Memory B cell (primary cell): ENCODE measurements around the gene SELENOH.

Experiments used
- ATAC-seq: fragments of 150-1000 bp; cut with Tn5 transposase; 2 replicates; pipeline ENCODE4 v1.10.0; 2021; ENCODE audit warnings: low read depth, mild to moderate bottlenecking, moderate library complexity
- DNase-seq, 2 donors: peaks; one replicate each; pipeline ENCODE4 v3.0.0; 2022; ENCODE audit warnings: low spot score in 2 of 2
- H3K27ac Mint-ChIP-seq: one replicate; pipeline ENCODE4 v1.8.0; 2022; ENCODE audit warnings: mild to moderate bottlenecking, moderate library complexity, mixed read lengths
- H3K27me3 Mint-ChIP-seq: one replicate; pipeline ENCODE4 v1.8.0; 2022; ENCODE audit warnings: mixed read lengths
- H3K36me3 Mint-ChIP-seq: one replicate; pipeline ENCODE4 v1.8.0; 2022; ENCODE audit warnings: mild to moderate bottlenecking, mixed read lengths
- H3K4me1 Mint-ChIP-seq: one replicate; pipeline ENCODE4 v1.8.0; 2022; ENCODE audit warnings: mixed read lengths
- H3K4me3 Mint-ChIP-seq: one replicate; pipeline ENCODE4 v1.8.0; 2022; ENCODE audit warnings: mild to moderate bottlenecking, moderate library complexity, mixed read lengths
- H3K9me3 Mint-ChIP-seq: one replicate; pipeline ENCODE4 v1.8.0; 2022; ENCODE audit warnings: mixed read lengths

Gene SELENOH

GRCh38 chr11:57762235-57762861, 21.1 kb downstream of the SELENOH start:
- Mint-ChIP-seq H3K36me3 (no peaks in the 10 kb centered on the region), H3K4me3 (peak overlapping the region; percentile 86), H3K27ac (peak overlapping the region; percentile 58), H3K9me3 (no peaks in the 10 kb centered on the region), H3K4me1 (peaks cover 14% of the 10 kb centered on the region), H3K27me3 (no peaks in the 10 kb centered on the region)
- ATAC-seq (no peak), DNase-seq (no peak)

GRCh38 chr11:57763568-57763967, 22.3 kb downstream of the SELENOH start:
- Mint-ChIP-seq H3K27me3 (no peaks in the 10 kb centered on the region), H3K4me3 (peak overlapping the region; percentile 28), H3K27ac (no peak overlapping the region), H3K36me3 (no peaks in the 10 kb centered on the region), H3K9me3 (no peaks in the 10 kb centered on the region), H3K4me1 (peaks cover 14% of the 10 kb centered on the region)
- ATAC-seq = no peak
- DNase-seq = no peak

DNA sequence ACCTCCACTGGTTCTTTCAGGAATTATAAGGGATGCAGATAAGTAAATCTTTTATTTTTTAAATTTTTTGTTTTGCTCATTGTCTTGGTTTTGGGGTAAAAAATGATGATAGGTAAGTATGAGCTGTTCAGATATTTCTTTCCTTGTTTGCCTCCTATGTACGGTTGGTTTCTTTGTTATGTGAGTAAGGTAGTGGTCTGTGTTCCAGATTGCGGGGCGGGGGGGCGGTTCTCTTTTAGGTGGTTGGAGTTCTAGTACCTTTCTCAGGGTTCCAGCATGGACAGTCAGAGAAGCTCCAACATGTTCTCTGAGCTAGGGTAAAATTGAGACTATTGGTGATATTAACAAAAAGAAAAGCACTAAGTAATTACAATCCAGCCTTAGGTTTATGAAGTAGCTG, 22.7 kb downstream of the SELENOH start:
- H3K27me3 Mint-ChIP-seq = no peaks in the 10 kb centered on the region
- ATAC-seq (no peak), DNase-seq (no peak)
- H3K4me1 Mint-ChIP-seq = peaks cover 14% of the 10 kb centered on the region
- H3K36me3 Mint-ChIP-seq = no peaks in the 10 kb centered on the region
- H3K27ac Mint-ChIP-seq = peak overlapping the region; percentile 8
- H3K4me3 Mint-ChIP-seq = no peak overlapping the region
- H3K9me3 Mint-ChIP-seq = no peaks in the 10 kb centered on the region

GRCh38 chr11:57764566-57764965, 23.3 kb downstream of the SELENOH start:
- Mint-ChIP-seq H3K36me3 (peaks cover 3% of the 10 kb centered on the region), H3K4me3 (no peak overlapping the region), H3K27ac (no peak overlapping the region), H3K9me3 (no peaks in the 10 kb centered on the region), H3K27me3 (no peaks in the 10 kb centered on the region), H3K4me1 (peaks cover 14% of the 10 kb centered on the region)
- no peak for DNase-seq
- ATAC-seq = no peak

GRCh38 chr11:57764972-57765371, 23.7 kb downstream of the SELENOH start:
- Mint-ChIP-seq H3K27ac (no peak overlapping the region), H3K27me3 (no peaks in the 10 kb centered on the region), H3K9me3 (no peaks in the 10 kb centered on the region)

GRCh38 chr11:57770793-57771192, 29.5 kb downstream of the SELENOH start:
- Mint-ChIP-seq H3K27me3 (no peaks in the 10 kb centered on the region), H3K4me1 (peaks cover 7% of the 10 kb centered on the region), H3K9me3 (peaks cover 2% of the 10 kb centered on the region), H3K27ac (peak overlapping the region; percentile 1), H3K36me3 (peaks cover 7% of the 10 kb centered on the region), H3K4me3 (no peak overlapping the region)
- ATAC-seq (no peak), DNase-seq (no peak)

More at GRCh38 chr11:57764972-57765371, 23.7 kb downstream of the SELENOH start:
- ATAC-seq = no peak
- Mint-ChIP-seq H3K36me3 (peaks cover 4% of the 10 kb centered on the region), H3K4me1 (peaks cover 14% of the 10 kb centered on the region), H3K4me3 (no peak overlapping the region)
- DNase-seq = no peak

DNA sequence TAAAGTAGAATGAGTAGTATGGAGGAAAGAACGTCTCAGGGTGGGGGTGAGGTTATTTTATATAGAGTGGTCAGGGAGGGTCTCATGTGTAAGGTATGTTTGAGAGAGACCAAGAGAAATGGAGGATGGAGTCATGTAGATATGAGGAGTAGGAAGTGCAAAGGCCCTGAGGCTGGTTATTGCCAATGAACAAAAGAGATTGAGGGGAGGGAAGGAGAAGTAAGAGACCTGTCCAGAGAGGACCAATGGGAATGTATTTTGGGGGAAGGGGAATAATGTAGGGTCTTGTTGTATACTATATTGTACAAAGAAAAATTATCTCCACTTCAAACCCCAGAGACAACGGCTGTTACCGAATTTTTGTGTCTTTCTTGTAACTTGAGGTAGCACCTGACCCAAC, 30.1 kb downstream of the SELENOH start:
- H3K27ac Mint-ChIP-seq = peak overlapping the region; percentile 1
- ATAC-seq (no peak), DNase-seq (no peak)
- H3K4me1 Mint-ChIP-seq = peaks cover 8% of the 10 kb centered on the region
- no peak overlapping the region for H3K4me3 Mint-ChIP-seq
- peaks cover 2% of the 10 kb centered on the region for H3K9me3 Mint-ChIP-seq
- H3K36me3 Mint-ChIP-seq = peaks cover 7% of the 10 kb centered on the region
- no peaks in the 10 kb centered on the region for H3K27me3 Mint-ChIP-seq

DNA sequence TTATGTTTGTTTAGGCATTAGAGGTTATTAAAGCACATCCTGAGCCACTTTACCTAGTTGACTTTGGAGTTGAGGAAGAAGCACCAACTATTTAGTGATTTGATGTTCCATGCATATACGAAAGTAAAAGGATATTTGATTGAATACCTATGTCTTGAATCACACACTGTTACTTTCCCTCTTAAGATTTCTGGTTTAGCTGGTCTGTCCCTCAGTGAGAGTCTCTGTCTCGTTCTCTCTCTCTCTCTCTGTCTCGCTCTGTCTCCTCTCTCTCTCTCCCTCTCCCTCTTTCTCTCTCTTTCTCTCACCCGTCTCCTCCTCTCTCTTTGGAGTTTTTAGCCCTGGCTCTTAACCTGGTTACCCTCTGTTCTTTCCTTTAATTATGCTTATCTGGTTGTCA, 31.3 kb downstream of the SELENOH start:
- Mint-ChIP-seq H3K9me3 (peaks cover 2% of the 10 kb centered on the region), H3K4me1 (peaks cover 8% of the 10 kb centered on the region), H3K27me3 (no peaks in the 10 kb centered on the region), H3K4me3 (no peak overlapping the region), H3K36me3 (peaks cover 7% of the 10 kb centered on the region), H3K27ac (no peak overlapping the region)
- ATAC-seq = no peak
- no peak for DNase-seq

- DNase-seq = no peak
- Mint-ChIP-seq H3K4me1 (peaks cover 8% of the 10 kb centered on the region), H3K27me3 (no peaks in the 10 kb centered on the region), H3K27ac (no peak overlapping the region), H3K4me3 (no peak overlapping the region), H3K9me3 (peaks cover 2% of the 10 kb centered on the region), H3K36me3 (peaks cover 7% of the 10 kb centered on the region)
- ATAC-seq = no peak
Observed at GRCh38 chr11:57773026-57773598, 31.8 kb downstream of the SELENOH start.

DNA sequence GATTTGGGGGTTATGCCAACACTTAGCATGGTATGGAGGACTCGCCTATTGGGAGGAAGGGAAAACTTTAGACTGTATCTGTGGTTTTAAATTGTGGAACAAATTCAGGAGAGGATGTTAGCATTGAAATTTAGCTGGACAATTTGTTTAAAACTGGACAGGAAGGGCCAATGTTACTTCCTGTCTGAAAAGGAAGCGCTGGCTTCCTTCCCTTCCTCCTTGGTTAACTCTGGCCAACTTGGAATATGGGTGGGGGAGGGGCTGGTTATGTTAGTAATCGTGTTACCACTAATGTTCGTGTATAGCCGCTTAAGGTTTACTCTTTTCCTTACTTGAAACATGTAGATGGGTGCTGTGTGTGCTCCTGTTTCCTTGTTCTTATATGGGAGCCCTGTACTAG, 34.2 kb downstream of the SELENOH start:
- peaks cover 16% of the 10 kb centered on the region for H3K4me1 Mint-ChIP-seq
- ATAC-seq = no peak

DNA sequence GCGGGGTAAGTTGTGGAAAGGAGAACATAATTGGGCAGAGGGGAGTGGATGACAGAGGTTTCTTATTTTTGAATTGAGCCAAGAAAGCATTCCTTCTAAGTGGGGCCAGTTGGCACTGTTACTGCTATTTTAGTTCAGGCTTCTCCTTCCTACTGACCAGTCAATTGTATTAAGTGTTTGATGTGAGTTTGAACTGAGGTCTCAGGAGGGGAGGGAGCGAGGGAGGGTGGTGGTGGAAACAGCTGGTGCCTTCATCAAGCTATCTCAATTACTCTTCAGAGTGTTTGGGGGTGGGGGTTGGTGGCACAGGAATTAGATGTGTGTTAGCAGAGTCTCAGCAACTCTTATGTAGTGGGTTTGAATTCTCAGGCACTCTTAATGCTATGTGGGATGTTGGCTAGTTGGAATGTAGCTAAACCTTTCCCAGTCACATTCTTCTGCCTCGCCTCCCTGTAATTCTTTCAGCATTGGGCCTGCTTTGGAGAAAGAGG, 34.8 kb downstream of the SELENOH start:
- no peak for ATAC-seq

More for the DNA sequence above, 34.2 kb downstream of the SELENOH start:
- Mint-ChIP-seq H3K9me3 (peaks cover 2% of the 10 kb centered on the region), H3K27ac (no peak overlapping the region), H3K36me3 (peaks cover 4% of the 10 kb centered on the region), H3K4me3 (no peak overlapping the region), H3K27me3 (no peaks in the 10 kb centered on the region)
- DNase-seq = no peak

DNA sequence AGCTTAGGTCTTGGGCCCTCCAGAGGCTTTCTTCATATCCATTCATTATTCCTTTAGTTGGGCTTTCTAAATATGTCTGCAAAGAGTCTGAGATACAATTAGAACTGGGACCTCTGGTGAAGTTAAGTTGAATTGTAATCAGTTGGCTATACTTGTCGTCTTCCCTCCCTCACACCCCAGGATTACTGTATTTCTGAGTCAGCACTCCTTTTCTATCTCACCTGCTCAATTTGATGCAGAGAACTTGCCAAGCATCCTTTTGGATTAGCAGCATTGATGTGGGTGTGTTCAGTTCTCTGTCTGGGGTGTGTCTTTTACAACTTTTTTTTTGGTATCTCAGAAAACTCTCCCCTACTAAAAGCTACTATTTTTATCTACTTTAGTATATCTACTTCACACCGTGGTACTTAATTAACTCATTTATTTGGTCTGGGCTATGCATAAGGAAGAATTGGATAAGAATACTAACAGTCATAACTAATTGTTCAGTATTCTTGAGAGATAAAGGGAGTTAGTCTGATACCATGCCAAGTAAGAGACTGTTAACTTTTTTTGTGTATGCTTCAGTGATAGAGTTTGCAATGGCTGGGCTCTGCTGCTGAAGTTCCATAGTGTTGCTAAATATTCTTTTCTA, 35.4 kb downstream of the SELENOH start:
- ATAC-seq (no peak), DNase-seq (no peak)
- peaks cover 20% of the 10 kb centered on the region for H3K4me1 Mint-ChIP-seq
- H3K27me3 Mint-ChIP-seq = no peaks in the 10 kb centered on the region
- H3K4me3 Mint-ChIP-seq = no peak overlapping the region
- peaks cover 7% of the 10 kb centered on the region for H3K36me3 Mint-ChIP-seq
- H3K9me3 Mint-ChIP-seq = no peaks in the 10 kb centered on the region
- no peak overlapping the region for H3K27ac Mint-ChIP-seq

More for the DNA sequence above, 34.8 kb downstream of the SELENOH start:
- peaks cover 4% of the 10 kb centered on the region for H3K36me3 Mint-ChIP-seq
- H3K4me3 Mint-ChIP-seq = no peak overlapping the region
- no peak overlapping the region for H3K27ac Mint-ChIP-seq
- H3K4me1 Mint-ChIP-seq = peaks cover 16% of the 10 kb centered on the region
- DNase-seq = no peak
- H3K27me3 Mint-ChIP-seq = no peaks in the 10 kb centered on the region
- H3K9me3 Mint-ChIP-seq = peaks cover 2% of the 10 kb centered on the region

DNA sequence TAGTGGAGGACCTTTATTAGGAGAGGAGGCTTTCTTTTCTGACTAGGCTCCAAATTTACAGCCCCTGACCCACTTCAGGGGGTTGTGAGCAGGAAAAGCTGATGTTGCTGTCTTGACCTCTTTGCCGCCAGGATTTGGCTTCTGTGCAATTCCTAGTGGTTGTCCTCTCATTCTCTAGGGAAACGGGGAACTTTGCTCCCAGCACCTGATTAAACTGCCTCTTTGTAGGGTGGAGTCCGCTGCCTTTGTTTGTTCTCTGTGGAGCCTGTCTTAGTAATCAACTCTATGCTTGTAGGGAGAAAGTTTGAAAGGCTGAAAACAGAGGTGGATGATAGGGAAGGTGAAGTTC, 36.7 kb downstream of the SELENOH start:
- H3K27me3 Mint-ChIP-seq = no peaks in the 10 kb centered on the region
- no peaks in the 10 kb centered on the region for H3K9me3 Mint-ChIP-seq
- peaks cover 21% of the 10 kb centered on the region for H3K4me1 Mint-ChIP-seq
- H3K4me3 Mint-ChIP-seq = no peak overlapping the region
- ATAC-seq (no peak), DNase-seq (no peak)
- peaks cover 11% of the 10 kb centered on the region for H3K36me3 Mint-ChIP-seq
- H3K27ac Mint-ChIP-seq = no peak overlapping the region

DNA sequence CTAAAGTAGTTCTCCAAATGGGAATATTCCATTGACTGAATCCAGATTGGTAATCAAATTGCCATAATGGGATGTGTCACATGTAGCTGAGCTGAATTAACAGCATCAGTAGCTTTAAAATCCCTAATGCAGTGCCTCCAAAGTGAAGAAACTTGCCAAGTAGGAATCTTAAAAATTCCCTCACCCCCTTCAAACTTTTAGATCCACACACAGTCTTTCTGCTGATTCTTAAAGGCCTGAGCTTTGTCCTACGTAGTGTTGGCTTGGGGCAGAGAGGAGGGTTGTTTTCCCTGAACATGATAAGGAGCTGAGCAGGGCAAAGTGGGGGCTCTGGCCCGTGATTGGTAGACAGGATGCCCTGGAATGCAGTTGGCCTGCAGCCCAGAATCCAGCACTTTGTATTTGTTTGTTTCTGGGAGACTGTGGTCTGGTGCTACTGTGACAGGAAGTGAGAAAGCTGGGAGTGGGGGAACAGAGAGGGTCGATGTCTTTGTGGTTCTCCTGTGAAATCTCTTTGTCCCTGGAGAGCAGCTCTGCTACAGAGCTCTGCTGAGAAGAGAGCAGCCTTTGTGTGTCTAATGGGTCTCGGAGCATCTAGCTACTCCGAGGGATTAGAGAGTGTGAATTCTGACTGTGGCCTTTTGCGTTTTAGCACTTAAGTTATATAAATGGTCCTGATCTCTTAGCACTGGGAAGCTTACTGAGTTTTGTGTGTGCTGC, 37.2 kb downstream of the SELENOH start:
- Mint-ChIP-seq H3K36me3 (peaks cover 11% of the 10 kb centered on the region), H3K9me3 (no peaks in the 10 kb centered on the region), H3K27ac (no peak overlapping the region), H3K27me3 (no peaks in the 10 kb centered on the region), H3K4me1 (peaks cover 21% of the 10 kb centered on the region), H3K4me3 (no peak overlapping the region)
- no peak for DNase-seq
- ATAC-seq = no peak
